Nephron progenitor cell (in vitro differentiated cells): ENCODE measurements around the gene MYO5B.

ENCODE experiments used
- DNase-seq: peaks from one replicate; pipeline ENCODE4 v3.0.0; 2021
- H3K27ac Mint-ChIP-seq: 2 replicates; pipeline ENCODE4 v1.8.0; 2021; ENCODE audit warnings: mild to moderate bottlenecking, moderate library complexity, mixed read lengths
- H3K27me3 Mint-ChIP-seq: 2 replicates; pipeline ENCODE4 v1.8.0; 2021; ENCODE audit warnings: mild to moderate bottlenecking, low read depth, mixed read lengths; ENCODE audit not compliant: poor library complexity
- H3K36me3 Mint-ChIP-seq: 2 replicates; pipeline ENCODE4 v1.8.0; 2021; ENCODE audit warnings: low read depth, mixed read lengths
- H3K4me1 Mint-ChIP-seq: 2 replicates; pipeline ENCODE4 v1.8.0; 2021; ENCODE audit warnings: mixed read lengths
- H3K4me3 Mint-ChIP-seq: 2 replicates; pipeline ENCODE4 v1.8.0; 2021; ENCODE audit warnings: mild to moderate bottlenecking, moderate library complexity, mixed read lengths
- H3K9me3 Mint-ChIP-seq: 2 replicates; pipeline ENCODE4 v1.8.0; 2021; ENCODE audit warnings: mild to moderate bottlenecking, moderate library complexity, mixed read lengths
- TF ChIP-seq, protein P1 (sequence below): fragments of 200-600 bp; sonication (generic); IDR thresholded peaks from 2 replicates; pipeline ENCODE4 v1.5.0; 2021; ENCODE audit warnings: antibody characterized with exemption

The MYO5B gene

DNA sequence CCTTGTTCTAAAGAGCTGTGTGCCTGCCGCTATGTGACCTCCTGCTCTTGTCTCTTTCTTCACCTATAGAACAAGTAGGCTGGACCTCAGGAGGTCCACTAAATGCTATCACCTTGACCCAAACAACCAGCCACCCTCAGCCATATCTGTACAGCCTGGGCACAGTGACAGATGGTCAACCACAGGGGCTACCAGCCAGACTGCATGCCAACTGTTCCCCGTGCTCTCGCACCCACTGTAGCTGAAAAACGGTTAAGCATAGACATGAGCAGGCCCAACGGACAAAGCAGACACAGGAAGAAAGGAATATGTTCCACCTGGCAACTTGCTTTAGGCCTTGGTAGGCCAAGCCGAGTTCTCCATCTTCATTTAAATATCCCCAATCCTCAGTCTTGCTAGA is 338.5 kb downstream of the MYO5B start:
- Mint-ChIP-seq H3K36me3 (no peaks in the 10 kb centered on the region), H3K27me3 (peaks cover 10% of the 10 kb centered on the region), H3K27ac (no peak overlapping the region), H3K4me3 (no peak overlapping the region), H3K9me3 (no peaks in the 10 kb centered on the region), H3K4me1 (peaks cover 9% of the 10 kb centered on the region)
- TF ChIP-seq, protein P1, sequence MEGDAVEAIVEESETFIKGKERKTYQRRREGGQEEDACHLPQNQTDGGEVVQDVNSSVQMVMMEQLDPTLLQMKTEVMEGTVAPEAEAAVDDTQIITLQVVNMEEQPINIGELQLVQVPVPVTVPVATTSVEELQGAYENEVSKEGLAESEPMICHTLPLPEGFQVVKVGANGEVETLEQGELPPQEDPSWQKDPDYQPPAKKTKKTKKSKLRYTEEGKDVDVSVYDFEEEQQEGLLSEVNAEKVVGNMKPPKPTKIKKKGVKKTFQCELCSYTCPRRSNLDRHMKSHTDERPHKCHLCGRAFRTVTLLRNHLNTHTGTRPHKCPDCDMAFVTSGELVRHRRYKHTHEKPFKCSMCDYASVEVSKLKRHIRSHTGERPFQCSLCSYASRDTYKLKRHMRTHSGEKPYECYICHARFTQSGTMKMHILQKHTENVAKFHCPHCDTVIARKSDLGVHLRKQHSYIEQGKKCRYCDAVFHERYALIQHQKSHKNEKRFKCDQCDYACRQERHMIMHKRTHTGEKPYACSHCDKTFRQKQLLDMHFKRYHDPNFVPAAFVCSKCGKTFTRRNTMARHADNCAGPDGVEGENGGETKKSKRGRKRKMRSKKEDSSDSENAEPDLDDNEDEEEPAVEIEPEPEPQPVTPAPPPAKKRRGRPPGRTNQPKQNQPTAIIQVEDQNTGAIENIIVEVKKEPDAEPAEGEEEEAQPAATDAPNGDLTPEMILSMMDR: no peak
- no peak for DNase-seq

DNA sequence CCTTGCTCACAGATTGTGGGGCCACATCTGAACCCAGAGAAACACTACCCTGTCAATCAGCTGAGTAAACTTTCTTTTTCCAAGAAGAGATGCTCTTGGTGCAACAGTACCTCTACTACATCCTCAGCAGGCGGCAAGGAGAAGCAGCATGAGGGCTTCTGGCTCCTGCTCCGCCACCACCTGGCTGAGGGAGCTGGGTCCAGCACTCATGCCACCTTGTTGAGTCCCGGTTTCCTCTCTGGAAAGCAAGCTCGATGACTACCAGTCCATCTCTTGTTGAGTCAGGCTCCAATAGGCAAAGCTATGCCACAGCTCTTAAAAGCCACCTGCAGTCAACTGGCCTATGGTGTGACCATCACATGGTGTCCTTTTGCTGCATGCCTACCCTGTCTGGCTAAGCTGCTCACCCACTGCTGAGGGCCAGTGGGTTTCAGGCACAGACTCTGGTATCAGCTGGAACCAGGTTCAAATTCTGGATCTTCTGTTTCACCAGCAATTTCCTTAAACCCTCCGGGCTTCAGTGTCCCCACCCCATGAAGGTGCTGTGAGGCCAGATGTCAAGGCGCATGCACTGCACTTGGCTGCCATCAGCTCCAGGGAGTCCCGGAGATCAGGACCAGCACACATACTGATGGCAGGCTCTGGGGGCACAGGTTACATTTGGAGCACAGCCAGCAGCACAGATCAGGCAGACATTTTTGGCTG is 339.1 kb downstream of the MYO5B start:
- H3K9me3 Mint-ChIP-seq: no peaks in the 10 kb centered on the region
- H3K27me3 Mint-ChIP-seq: peaks cover 10% of the 10 kb centered on the region
- TF ChIP-seq, protein P1: no peak
- peaks cover 8% of the 10 kb centered on the region for H3K4me1 Mint-ChIP-seq
- no peak for DNase-seq
- H3K27ac Mint-ChIP-seq: no peak overlapping the region
- no peak overlapping the region for H3K4me3 Mint-ChIP-seq
- H3K36me3 Mint-ChIP-seq: no peaks in the 10 kb centered on the region

DNA sequence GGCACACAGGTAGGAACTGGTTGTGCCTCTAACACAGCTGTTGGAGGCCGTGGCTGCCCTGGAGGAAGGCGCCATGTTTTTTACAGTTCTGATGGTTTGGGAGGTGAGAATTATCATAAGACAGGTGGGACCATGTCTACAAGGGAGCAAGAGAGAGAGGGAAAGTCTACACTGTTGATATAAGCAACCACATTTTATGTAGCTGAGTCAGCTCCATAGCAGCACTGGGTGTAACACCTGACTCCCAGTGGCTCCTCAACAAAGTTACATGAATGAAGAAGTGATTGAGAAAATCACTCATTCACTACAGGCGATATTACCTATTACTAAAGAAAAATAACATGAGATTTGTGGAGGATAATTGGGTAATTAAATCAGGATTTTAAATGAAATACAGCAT is 340.3 kb downstream of the MYO5B start:
- Mint-ChIP-seq H3K4me3 (no peak overlapping the region), H3K4me1 (peaks cover 12% of the 10 kb centered on the region)
- no peak for DNase-seq

DNA sequence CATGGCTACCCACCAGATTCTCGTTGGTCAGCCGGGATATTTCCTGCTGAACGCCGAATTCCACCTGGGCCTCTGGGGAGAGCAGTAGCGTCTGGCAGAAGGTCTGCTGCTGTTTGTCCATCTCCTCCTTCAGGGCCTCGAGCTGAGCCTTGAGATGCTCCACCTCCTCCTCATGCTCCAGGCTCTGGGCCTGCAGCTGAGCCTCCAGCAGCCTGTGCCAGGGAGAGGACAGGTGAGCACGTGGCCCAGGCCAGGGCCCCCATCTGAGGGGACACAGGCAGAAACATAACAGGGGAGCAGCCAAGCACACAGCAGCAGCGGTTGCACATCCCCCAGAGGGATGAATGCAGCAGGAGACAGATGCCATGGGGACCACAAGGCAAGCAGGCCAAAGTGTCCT is 341.5 kb downstream of the MYO5B start:
- Mint-ChIP-seq H3K27me3 (peaks cover 6% of the 10 kb centered on the region), H3K9me3 (no peaks in the 10 kb centered on the region), H3K4me1 (peaks cover 16% of the 10 kb centered on the region), H3K4me3 (no peak overlapping the region), H3K36me3 (no peaks in the 10 kb centered on the region), H3K27ac (no peak overlapping the region)
- DNase-seq: no peak
- TF ChIP-seq, protein P1: no peak

More for the DNA sequence above, 340.3 kb downstream of the MYO5B start:
- no peak overlapping the region for H3K27ac Mint-ChIP-seq
- H3K9me3 Mint-ChIP-seq: no peaks in the 10 kb centered on the region
- H3K36me3 Mint-ChIP-seq: no peaks in the 10 kb centered on the region
- TF ChIP-seq, protein P1: no peak
- peaks cover 10% of the 10 kb centered on the region for H3K27me3 Mint-ChIP-seq

DNA sequence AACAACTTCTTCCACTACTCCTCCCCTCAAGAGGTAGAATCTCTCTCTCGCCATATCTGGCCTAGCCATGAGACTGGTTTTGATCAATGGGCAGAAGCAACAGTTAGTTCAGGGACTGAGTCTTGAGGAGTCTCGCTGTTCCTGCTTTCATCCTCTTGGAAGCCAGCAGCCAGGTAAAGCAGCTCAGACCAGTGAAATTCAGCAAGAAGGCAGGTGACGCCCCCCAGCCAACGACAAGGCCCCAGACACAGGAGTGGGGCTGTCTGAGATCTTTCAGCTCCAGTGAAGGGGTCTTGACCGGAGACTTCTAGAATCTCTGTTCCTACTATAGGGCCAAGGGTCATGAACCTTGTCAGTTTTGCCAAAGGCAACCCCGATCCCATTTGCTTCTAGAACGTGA is 341.9 kb downstream of the MYO5B start:
- DNase-seq: no peak
- no peaks in the 10 kb centered on the region for H3K36me3 Mint-ChIP-seq
- TF ChIP-seq, protein P1: no peak
- H3K27ac Mint-ChIP-seq: no peak overlapping the region
- H3K9me3 Mint-ChIP-seq: no peaks in the 10 kb centered on the region
- peaks cover 12% of the 10 kb centered on the region for H3K4me1 Mint-ChIP-seq
- peaks cover 3% of the 10 kb centered on the region for H3K27me3 Mint-ChIP-seq
- no peak overlapping the region for H3K4me3 Mint-ChIP-seq

DNA sequence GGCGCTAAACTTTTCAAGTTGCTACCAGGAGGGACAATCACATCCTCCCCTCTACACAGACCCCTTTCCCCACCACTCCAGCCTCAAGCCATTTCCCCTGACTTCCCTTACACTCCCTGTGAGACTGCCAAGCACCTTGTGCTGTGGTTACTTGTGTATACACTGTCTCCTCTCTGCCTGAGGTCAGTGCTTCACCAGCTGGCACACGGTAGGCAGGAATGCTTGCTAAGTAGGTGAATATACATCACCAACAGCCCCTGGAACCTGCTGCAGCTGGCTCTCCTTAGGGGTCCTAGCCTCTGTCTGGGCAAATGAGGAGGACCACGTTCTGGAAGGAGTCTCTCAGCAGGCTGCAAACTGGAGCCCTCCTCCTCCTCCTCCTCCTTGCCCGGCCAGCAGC is 343.3 kb downstream of the MYO5B start:
- Mint-ChIP-seq H3K9me3 (no peaks in the 10 kb centered on the region), H3K27me3 (peaks cover 3% of the 10 kb centered on the region), H3K27ac (peak overlapping the region; percentile 62), H3K4me3 (no peak overlapping the region), H3K4me1 (peaks cover 13% of the 10 kb centered on the region), H3K36me3 (no peaks in the 10 kb centered on the region)
- DNase-seq: no peak
- TF ChIP-seq, protein P1: no peak
